HCT116 (cell line): ENCODE results near the gene ERBB4. TPM values are rescaled to one million over a fixed set of nuclear protein-coding genes. Genes with fewer than 3 reads are reported as not detected.

Experiments used
- ATAC-seq: fragments of 200-7000 bp; cut with Tn5 transposase; 2 replicates; pipeline ENCODE4 v1.9.1; 2020; ENCODE audit warnings: mild to moderate bottlenecking, moderate library complexity
- BruUV-seq: library from RNA; stranded (reverse); fragments of 400-500 nt; replicated peaks from 2 replicates; lab custom pipeline; 2021; lab: Mats Ljungman, UMichigan
- CTCF ChIA-PET: fragments of 300-600 bp; sonication (Branson Sonifier 250); formaldehyde crosslinking; loops from one replicate; lab custom pipeline; 2021; ENCODE audit warnings: antibody characterized with exemption; lab: Charles Lee
- POLR2A ChIA-PET: fragments of 300-600, 350-600 bp; sonication (Branson Sonifier 250); formaldehyde crosslinking; loops from one replicate; lab custom pipeline; 2021; ENCODE audit warnings: antibody characterized with exemption; lab: Charles Lee
- RAD21 ChIA-PET, 2 experiments: fragments of 300-600 bp; sonication (Branson Sonifier 250); formaldehyde crosslinking; loops; one replicate each; lab custom pipeline; 2023; ENCODE audit warnings: low total read pairs in 2 of 2; ENCODE audit not compliant: uncharacterized antibody in 2 of 2, unreplicated experiment in 2 of 2, low non-redundant PET in 1 of 2; lab: Charles Lee
- DNase-seq: peaks from one replicate; pipeline ENCODE4 v3.0.0-alpha.2; 2010; ENCODE audit warnings: low read depth, low spot score
- H2AFZ ChIP-seq: fragments of 200-600 bp; shearing (Covaris generic), sonication (generic); 2 replicates; pipeline ENCODE4 v1.6.1; 2017; ENCODE audit warnings: low read depth, mixed run types, mixed read lengths, antibody characterized with exemption, low read length; ENCODE audit not compliant: poor library complexity, severe bottlenecking
- H3K27ac ChIP-seq: 2 replicates; pipeline ENCODE4 v1.5.1; 2012; ENCODE audit warnings: low read depth, low read length
- H3K27me3 ChIP-seq: fragments of 200-600 bp; sonication (generic); 2 replicates; pipeline ENCODE4 v1.6.1; 2016; ENCODE audit warnings: mixed run types, low read length, mixed read lengths; ENCODE audit not compliant: insufficient read depth
- H3K36me3 ChIP-seq, 2 experiments: fragments of 200-500 bp in 1 of 2; fragments of 200-600 bp in 1 of 2; sonication (Bioruptor generic) in 1 of 2; sonication (generic) in 1 of 2; 2 replicates each; pipeline versions ENCODE4 v1.5.1 to v1.6.1; 2014 to 2016; ENCODE audit warnings: low read length in 2 of 2, inconsistent platforms in 1 of 2, mixed read lengths in 1 of 2, mixed run types in 1 of 2; ENCODE audit not compliant: insufficient read depth in 2 of 2, control insufficient read depth in 1 of 2
- H3K4me1 ChIP-seq, 2 experiments: fragments of 200-600 bp in 1 of 2; sonication (generic) in 1 of 2; 2 replicates each; pipeline versions ENCODE4 v1.5.1 to v1.6.1; 2012 to 2017; ENCODE audit warnings: low read length in 2 of 2, inconsistent platforms in 1 of 2, mild to moderate bottlenecking in 1 of 2, mixed read lengths in 1 of 2, mixed run types in 1 of 2, moderate library complexity in 1 of 2; ENCODE audit not compliant: insufficient read depth in 2 of 2, control insufficient read depth in 1 of 2
- H3K4me2 ChIP-seq: fragments of 200-600 bp; sonication (generic); 2 replicates; pipeline ENCODE4 v1.6.1; 2017; ENCODE audit warnings: mixed run types, low read length, mixed read lengths
- H3K4me3 ChIP-seq, 2 experiments: fragments of 200-600 bp in 1 of 2; sonication (generic) in 1 of 2; replicated peaks in 1 of 2; 2 replicates each; pipeline ENCODE4 v1.5.1; 2011 to 2016; ENCODE audit warnings: low read length in 2 of 2, control low read depth in 1 of 2, low read depth in 1 of 2, mild to moderate bottlenecking in 1 of 2, mixed read lengths in 1 of 2, mixed run types in 1 of 2
- H3K79me2 ChIP-seq: fragments of 200-600 bp; sonication (generic); 2 replicates; pipeline ENCODE4 v1.6.1; 2017; ENCODE audit warnings: mild to moderate bottlenecking, mixed run types, low read length, moderate library complexity, mixed read lengths; ENCODE audit not compliant: insufficient read depth
- H3K9ac ChIP-seq: fragments of 200-600 bp; sonication (generic); 2 replicates; pipeline ENCODE4 v1.6.1; 2016; ENCODE audit warnings: low read length, mixed read lengths
- H3K9me2 ChIP-seq: fragments of 200-600 bp; sonication (generic), shearing (Covaris generic); 2 replicates; pipeline ENCODE4 v1.6.1; 2017; ENCODE audit warnings: mixed run types, mild to moderate bottlenecking, moderate library complexity; ENCODE audit not compliant: insufficient read depth
- H3K9me3 ChIP-seq, 2 experiments: fragments of 200-500 bp in 1 of 2; fragments of 200-600 bp in 1 of 2; sonication (Bioruptor generic) in 1 of 2; sonication (generic) in 1 of 2; 2 replicates each; pipeline ENCODE4 v1.6.1; 2014 to 2017; ENCODE audit warnings: low read length in 2 of 2, mixed read lengths in 2 of 2, inconsistent platforms in 1 of 2, low read depth in 1 of 2, mild to moderate bottlenecking in 1 of 2, mixed run types in 1 of 2, moderate library complexity in 1 of 2; ENCODE audit not compliant: control insufficient read depth in 1 of 2, insufficient read depth in 1 of 2
- H4K20me1 ChIP-seq: fragments of 200-600 bp; sonication (generic), shearing (Covaris generic); 2 replicates; pipeline ENCODE4 v1.6.1; 2017; ENCODE audit warnings: mixed run types, mild to moderate bottlenecking, moderate library complexity; ENCODE audit not compliant: insufficient read depth
- CBX3 ChIP-seq: IDR thresholded peaks from 2 replicates; pipeline ENCODE4 v1.6.1; 2012; ENCODE audit warnings: low read depth
- EGR1 ChIP-seq: IDR thresholded peaks from 2 replicates; pipeline ENCODE4 v1.6.1; 2012; ENCODE audit warnings: low read depth
- EZH2 ChIP-seq: fragments of 200-600 bp; sonication (generic); IDR thresholded peaks from 2 replicates; pipeline ENCODE4 v1.6.1; 2017; ENCODE audit warnings: antibody characterized with exemption, mixed run types
- JUND ChIP-seq: IDR thresholded peaks from 2 replicates; pipeline ENCODE4 v1.6.1; 2012
- MAX ChIP-seq: IDR thresholded peaks from 2 replicates; pipeline ENCODE4 v1.6.1; 2012
- POLR2A ChIP-seq: IDR thresholded peaks from 2 replicates; pipeline ENCODE4 v1.7.0; 2011; ENCODE audit warnings: borderline replicate concordance; ENCODE audit not compliant: insufficient read depth, insufficient read length; ENCODE audit errors: extremely low read depth
- REST ChIP-seq: IDR thresholded peaks from 2 replicates; pipeline ENCODE4 v1.6.1; 2012; ENCODE audit warnings: low read depth
- SIN3A ChIP-seq: IDR thresholded peaks from 2 replicates; pipeline ENCODE4 v1.6.1; 2012; ENCODE audit warnings: low read depth
- ZFX ChIP-seq: fragments of 450-650 bp; IDR thresholded peaks from 2 replicates; pipeline ENCODE4 v1.6.1; 2017
- intact Hi-C: fragments of 100-400 bp; cut with micrococcal nuclease; formaldehyde crosslinking; loops from 2 replicates; pipeline ENCODE4 v1.10.0; 2022
- total RNA-seq: library from RNA; stranded (reverse); gene quantifications from one replicate; pipeline ENCODE4 v1.2.1, GENCODE V29; 2021; ENCODE audit not compliant: unreplicated experiment

ERBB4 gene
- total RNA-seq, 1 experiment from 2014 or later: 0.10 TPM

- Histone ChIP-seq H3K4me2 (no peak overlapping the region), H3K4me1 (no peaks in the 10 kb centered on the region), H3K27me3 (no peaks in the 10 kb centered on the region), H4K20me1 (no peaks in the 10 kb centered on the region), H3K79me2 (no peaks in the 10 kb centered on the region), H2AFZ (no peak overlapping the region), H3K9me3 (no peaks in the 10 kb centered on the region), H3K27ac (no peak overlapping the region), H3K9me2 (no peaks in the 10 kb centered on the region), H3K36me3 (no peaks in the 10 kb centered on the region), H3K4me3 (no peak overlapping the region), H3K9ac (no peak overlapping the region)
- no peak for DNase-seq
- no peak for TF ChIP-seq MAX
- no peak for TF ChIP-seq SIN3A
- no peak for TF ChIP-seq EZH2
- TF ChIP-seq CBX3: no peak
- no peak for TF ChIP-seq EGR1
- no peak for TF ChIP-seq JUND
- TF ChIP-seq POLR2A: no peak
- no peak for TF ChIP-seq ZFX
- TF ChIP-seq REST: no peak
- ChIA-PET POLR2A (no interaction called here), RAD21 (no interaction called here), CTCF (no interaction called here)
- intact Hi-C loops: no loop called here
- no peak for ATAC-seq
- BruUV-seq: no TSS peak
Observed at GRCh38 chr2:212428681-212429478, 109.7 kb downstream of the ERBB4 start.
